HG03175 (cell line): Measurements from ENCODE around the gene CACNA1G.

Experiments
- ATAC-seq: cut with Tn5 transposase; IDR thresholded peaks from one replicate; pipeline ENCODE4 v1.9.1; 2021; ENCODE audit warnings: mild to moderate bottlenecking, moderate library complexity; ENCODE audit not compliant: unreplicated experiment

The CACNA1G gene

DNA sequence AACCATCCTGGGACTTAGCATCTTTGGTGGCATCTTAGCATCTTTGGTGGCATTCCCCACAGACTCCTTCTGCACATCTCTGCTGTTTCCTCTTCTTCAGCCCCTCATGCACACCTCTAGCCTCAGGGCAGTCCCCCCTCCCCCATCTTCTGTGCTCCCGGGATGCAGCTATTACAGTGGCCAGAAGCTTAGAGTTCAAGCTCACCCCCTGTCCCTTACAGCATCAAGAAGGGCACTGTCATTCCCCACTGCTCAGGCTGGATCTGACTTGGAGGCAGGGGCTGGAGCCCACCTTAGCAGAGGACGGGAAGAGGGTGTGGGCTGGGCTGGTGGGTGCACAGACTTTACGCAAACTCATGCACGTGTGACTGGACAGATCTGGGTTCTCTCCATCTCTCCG, 27.3 kb upstream of the CACNA1G start:
- ATAC-seq, result no peak

DNA sequence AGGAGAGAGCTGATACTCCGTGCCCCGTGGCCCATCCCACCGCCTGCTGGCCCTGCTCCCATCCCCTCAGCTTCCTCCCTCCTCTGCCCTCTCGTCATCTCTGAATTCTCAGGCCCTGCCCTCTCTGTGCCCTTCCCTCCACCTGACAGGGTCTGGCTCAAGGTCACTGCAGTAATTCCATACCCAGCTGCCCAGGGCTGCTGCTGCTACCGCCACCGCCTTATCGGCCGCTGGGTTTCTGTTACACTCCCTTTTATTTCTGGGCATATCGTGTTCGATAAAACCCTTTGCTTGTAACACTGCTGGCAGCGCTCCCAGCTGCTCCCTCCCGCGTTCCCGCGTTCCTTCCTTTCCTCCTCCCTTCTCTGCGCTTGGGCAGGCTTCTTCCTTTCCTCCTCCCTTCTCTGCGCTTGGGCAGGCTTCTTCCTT, 26.8 kb upstream of the CACNA1G start:
- ATAC-seq, result no peak

DNA sequence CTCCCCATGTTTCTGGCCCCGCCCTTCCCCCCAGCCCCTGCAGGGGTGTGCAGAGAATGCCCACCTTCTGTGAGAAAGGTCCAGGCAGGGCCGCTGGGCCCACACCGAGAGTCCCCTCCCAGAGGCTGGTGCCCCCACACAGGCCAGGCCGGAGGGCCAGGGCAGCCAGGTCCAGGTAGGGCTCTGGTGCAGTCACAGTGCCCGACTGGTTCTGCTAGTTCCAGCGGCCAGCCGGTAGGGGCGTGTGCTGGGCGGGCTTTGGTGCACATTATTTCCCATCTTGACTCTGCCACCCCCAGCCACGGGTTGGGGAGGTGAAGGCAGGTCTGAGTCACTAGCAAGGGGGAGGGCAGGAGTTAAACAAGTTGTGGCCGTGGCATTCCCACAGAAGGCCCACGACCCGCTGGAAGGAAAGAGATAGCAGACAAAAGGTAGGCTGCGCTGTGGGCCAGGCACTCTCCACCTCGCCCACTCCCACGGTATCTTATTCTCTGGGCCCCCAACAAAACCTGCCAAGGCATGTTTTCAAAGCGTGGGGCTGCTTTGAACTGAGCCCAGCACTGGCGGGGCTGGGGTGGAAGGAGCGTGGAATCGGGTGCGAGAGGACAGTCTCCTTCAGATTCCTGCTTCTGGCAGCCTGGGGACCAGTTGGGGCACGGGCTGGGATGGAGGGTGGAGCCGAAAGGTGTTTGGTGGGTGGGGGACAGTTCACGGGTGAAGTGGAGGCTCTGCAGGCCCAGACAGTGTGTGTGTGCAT, 26.1 kb upstream of the CACNA1G start:
- ATAC-seq, result no peak

DNA sequence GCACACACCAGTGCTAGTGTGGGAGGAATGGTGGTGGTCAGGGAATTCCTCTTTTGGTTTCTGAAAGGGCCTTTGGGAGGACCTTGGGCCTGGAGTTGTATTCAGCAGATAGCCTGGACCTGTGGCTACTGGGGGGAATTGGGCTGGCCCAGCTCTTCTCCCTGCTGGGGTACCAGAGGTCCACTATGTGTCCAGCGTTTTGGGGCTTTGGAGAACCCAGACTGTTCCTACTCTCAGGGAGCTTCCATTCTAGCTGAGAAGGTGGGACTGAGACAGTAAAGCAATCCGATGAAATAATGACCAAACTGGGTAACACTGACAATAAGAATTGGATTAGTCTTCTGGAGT, 25.6 kb upstream of the CACNA1G start:
- no peak for ATAC-seq

DNA sequence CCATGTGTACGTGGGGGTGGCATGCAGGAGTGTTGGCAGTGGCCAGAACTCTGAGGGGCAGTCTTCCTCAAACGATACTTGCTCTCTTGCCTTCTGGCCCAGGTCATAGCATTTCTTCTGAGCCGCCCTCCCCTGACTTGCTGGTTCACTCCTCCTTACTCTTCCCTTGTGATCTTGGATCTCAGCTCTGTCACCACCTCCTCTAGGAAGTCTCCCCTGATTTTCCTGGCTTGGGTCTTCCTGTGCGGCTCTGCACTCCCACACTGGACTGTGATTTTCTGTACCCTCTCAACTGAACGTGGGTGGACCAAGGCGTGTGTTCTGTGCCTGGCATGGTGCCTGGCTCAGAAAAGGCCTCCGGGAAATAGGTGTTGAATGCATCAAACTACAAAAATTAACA, 25.1 kb upstream of the CACNA1G start:
- ATAC-seq, result no peak

DNA sequence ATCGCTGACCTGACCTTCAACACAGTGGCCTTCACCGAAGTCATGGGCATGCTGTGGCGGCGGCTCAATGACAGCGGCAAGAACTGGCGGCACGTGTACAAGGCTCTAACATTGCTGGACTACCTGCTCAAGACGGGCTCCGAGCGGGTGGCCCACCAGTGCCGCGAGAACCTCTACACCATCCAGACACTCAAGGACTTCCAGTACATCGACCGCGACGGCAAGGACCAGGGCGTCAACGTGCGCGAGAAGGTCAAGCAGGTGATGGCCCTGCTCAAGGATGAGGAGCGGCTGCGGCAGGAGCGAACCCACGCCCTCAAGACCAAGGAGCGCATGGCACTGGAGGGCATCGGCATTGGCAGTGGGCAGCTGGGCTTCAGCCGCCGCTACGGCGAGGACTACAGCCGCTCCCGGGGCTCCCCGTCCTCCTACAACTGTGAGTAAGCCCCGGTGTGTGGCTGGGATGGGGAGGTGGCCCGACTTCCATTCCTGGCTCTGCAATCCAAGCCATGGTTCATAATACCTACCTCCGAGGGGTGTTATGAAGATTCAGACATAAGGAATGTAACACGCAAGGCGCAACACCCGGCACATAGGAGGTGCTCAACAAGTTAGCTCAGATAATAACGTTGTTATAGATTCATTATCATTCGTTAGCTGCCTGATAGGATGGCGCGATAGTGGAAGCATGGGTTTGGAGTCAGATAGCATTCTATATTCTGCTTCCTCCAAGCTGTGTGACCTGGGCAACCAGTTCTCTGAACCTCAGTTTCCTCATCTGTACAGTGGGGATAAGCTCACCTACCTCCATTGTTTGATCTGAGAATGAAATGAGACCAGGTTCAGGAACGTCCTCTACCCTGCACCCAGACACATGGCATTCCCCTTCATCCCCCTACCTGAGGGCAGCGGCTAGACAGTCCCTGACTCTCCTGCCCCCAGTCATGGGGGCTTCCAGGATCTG, 23.6 kb upstream of the CACNA1G start:
- ATAC-seq, result no peak

DNA sequence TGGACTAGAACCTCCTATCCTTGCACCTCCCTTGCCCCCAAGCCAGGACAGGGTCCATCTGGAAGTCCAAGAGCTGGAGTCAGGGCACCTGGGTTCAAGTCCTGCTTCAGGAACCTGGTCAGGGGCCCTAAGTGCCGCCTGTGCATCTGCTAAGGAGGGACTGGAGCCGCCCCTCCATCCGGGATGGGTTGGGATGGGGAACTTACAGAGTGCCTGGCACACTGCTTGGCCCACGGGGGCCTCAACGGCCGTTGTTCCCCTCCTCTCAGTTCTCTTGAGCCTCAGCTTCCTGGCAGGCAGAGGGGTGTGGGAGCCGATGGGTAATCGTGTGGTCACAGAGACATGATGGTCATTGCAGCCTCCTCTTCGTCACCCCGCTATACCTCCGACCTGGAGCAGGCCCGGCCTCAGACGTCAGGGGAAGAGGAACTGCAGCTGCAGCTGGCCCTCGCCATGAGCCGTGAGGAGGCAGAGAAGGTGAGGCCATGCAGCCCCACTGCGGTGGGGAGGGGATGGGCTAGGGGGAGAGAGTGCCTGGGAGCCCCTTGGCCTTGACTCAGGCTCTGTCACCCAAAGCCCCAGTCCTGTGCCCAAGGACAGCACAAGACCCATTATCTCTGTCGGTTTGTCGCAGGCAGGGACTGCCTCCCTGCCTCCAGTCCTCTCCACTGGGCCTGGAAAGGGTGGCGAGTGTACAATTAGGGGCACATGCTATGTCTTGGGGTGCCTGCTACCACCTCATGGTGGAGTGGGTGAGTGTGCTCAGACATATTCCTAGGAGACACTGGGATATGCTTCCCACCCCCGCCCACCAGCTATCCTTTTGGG, 22.6 kb upstream of the CACNA1G start:
- no peak for ATAC-seq

DNA sequence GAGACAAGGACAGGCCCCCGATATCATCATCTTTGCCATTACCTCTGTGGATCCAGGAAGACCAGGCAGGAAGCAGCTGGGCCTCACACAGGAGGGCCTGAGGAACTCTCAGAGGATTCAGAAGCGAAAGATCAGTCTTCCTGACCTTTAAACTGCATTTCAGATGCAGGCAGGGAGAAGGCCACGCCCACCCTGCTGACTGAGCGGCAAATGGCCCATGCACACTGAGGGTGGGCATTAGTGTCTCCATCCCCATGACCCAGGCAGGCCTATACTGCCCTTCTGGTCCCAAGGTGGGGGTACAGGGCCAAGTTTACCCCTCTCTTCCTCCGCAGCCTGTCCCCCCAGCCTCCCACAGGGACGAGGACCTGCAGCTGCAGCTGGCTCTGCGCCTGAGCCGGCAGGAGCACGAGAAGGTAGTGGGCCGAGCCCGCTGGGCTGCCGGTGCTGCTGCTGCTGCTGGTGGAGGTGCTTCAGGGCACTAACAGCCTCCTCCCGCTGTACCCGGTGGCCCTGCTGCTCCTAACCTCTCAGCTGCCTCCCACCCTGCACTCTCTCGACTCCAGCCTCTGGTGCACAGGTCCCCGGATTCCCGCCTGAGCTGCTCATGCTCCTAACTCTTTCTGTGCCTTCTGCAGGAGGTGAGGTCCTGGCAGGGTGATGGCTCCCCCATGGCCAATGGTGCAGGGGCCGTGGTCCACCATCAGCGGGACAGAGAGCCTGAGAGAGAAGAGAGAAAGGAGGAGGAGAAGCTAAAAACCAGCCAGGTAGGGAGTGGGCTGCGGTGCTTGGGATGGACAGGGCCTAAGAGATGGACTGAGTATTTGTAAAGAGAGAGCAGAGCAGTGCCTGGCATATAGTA, 21.7 kb upstream of the CACNA1G start:
- ATAC-seq, result no peak

DNA sequence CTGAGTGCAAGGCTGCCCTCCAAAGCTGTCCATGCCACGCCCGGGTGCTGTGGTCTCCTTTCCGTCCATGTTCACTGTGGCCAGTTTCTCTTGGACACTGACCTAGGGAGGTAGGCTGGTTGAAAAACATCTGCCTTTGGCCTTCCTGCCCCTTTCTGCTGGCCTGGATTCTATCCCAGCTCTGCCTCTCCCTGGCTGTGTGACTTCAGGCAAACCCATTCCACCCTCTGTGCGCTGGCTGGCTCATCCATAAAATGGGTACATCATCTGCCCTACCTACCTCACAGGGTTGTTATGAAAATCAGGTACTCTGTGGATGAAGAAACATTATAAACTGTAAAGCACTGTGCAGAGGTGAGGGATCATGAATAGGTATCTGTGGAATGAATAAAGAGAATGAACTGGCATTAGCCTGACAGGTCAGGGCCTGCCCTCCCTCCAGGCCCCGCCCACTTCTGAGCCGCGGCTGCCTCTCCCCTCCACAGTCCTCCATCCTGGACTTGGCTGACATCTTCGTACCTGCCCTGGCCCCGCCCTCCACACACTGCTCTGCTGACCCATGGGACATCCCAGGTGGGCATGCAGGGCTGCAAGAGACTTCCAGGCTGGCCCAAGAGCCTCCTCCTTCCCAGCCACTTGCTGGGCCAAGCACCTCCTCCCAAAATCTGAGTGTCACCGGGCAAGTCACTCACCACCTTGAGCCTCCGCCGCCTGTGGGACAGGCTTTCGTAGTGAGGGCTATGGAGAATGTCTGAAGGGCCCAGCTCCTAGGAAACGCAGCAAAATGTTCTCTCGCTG, 20.6 kb upstream of the CACNA1G start:
- no peak for ATAC-seq

DNA sequence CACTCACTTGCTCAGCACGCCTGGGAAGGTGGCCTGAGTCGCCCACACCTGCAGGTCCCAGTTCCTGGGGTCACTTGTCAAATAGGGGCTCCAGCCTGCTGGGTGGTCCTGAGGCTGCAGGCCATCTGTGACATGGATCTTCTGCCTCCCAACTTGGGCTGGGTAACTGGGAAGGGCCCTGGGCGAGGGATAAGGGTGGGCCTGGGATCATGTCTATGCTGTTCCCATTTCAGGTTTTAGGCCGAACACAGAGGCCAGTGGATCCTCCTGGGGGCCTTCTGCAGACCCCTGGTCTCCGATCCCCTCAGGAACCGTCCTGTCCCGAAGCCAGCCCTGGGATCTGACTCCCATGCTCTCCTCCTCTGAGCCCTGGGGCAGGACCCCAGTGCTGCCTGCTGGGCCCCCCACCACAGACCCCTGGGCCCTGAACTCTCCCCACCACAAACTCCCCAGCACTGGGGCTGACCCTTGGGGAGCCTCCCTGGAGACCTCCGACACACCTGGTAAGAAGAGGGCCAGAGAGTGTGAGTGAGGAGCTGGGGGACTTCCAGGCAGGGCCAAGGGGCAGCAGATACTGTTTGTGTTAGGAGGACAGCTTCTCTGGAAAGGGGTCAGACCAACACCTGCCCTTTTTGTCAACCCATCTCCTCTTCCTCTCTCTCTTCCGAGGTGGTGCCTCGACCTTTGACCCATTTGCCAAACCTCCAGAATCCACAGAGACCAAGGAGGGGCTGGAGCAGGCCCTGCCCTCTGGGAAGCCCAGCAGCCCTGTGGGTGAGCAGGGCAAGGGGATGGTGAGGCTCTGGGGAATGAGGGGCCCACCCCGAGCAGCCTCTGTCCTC, 19.7 kb upstream of the CACNA1G start:
- no peak for ATAC-seq

DNA sequence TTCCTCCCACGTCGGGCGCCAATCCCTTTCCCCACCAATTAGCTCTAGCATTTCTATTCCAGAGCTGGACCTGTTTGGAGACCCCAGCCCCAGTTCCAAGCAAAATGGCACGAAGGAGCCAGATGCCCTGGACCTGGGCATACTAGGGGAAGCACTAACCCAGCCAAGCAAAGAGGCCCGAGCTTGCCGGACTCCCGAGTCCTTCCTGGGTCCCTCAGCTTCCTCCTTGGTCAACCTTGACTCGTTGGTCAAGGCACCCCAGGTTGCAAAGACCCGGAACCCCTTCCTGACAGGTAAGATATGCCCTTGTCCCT, 19.2 kb upstream of the CACNA1G start:
- ATAC-seq, result no peak

DNA sequence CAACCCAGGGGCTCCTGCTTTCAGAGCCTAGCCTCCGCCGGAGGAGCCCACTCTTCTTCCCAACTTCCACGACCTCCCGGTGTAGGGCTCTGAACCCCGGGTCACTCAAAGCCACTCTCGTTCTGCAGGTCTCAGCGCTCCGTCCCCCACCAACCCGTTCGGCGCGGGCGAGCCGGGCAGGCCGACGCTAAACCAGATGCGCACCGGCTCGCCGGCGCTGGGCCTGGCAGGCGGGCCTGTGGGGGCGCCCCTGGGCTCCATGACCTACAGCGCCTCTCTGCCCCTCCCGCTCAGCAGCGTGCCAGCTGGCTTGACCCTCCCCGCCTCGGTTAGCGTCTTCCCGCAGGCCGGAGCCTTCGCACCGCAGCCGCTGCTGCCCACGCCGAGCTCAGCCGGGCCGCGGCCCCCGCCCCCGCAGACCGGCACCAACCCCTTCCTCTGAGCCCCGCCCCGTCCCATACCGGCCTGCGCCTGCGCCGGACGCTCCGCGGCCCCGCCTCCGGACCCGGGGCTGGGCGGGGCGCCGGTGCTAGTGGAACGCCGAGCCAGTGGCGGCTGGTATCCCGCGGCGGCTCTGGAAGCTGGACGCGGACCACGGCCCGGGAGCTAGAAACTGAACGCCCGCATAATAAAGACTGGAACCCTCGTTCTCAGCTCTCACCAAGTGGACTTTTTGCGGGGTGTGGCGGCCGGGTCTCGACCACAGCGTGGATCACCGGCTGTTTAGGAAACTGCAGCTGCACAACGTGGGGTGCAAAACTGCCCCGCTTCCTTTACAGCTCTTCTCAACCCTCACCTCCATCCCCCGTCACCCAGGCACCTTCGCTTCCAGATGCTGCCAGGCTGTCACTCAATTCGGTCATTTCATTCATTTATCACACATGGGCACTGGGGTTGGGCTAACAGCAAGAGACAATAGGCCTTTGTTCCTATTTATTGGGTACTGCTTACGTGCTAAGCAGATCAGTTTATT, 18.5 kb upstream of the CACNA1G start:
- peak; percentile 77 for ATAC-seq

DNA sequence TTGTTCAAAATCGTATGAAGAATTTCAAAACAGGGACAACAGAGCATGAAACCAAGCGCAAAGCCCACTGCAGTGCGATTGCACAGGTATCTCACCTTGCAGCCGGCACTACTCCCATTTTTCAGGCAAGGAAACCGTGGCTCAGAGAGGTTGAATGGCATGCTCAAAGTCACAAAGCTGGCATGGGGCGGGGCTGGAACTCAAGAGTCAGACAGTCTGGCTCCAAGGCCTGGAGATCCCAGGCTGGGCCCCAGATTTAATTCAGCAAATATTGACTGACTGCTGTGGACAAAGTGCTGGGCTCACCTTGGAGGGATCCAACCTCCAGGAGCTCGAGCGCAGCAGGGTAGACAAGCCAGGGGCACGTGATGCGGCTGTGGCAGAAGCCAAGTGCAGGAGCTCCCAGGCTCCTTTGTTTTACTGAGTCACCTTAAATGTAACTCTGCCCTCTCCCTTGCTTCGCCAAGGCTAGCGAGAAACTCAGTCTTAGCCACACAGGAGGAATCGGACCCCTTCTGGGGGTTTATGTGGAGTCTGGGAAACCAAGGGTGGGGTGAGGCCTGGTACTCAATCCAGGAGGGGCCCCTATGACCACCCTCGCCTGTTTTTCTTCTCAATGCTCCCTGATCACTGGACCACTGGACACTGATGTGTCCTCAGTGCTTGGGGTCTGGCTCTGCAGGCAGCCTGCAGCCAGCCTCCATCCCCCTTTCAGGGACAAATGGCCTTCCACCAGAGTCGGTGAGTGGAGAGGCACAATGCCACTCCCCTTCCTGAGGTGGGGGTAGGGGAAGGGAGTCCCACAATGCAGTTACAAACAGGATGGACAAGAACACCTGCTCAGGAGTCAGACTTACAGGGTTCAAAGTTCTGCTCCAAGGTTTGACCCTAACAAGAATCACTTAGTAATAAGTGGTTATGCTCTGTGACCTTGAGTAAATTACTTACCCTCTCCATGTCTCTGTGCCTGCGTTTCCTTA, 17.4 kb upstream of the CACNA1G start:
- ATAC-seq, result no peak

DNA sequence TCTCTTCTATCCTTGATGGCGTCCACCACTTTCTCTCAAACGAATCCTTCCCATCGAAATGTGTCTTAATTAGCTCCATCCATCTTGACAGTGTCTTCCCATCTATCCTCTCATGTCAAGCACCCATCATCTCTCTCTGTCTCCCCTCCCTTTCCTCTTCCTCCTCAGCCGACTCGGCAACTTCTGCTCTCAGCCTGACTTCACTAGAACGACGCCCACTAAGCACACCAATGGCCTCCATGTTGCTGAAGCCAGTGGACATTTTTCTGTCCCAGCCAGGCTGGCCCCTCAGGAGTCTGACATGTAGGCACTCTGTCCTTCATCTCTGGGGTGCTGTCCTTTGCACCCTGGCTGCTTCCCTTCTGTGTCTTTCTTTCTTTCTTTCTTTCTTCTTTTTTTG, 16.0 kb upstream of the CACNA1G start:
- ATAC-seq, result no peak

DNA sequence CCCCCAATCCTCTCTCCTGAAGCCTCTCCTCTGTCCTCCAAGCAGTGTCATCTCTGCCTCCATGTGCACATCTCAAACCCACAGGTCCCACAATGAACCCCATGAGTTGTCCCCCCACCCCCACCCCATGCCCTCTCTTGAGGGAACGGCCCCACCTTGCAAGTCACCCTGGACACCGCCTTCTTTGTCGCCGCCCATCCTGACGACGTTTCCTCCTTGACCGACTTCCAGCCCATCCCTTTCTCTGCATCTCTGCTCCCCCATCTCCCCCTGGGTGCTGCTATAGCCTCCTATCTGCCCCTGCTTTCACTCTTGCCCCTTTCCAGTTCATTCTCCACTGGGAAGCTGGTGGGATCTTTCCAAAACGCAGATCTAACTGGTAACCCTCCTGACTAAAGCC, 15.2 kb upstream of the CACNA1G start:
- no peak for ATAC-seq

DNA sequence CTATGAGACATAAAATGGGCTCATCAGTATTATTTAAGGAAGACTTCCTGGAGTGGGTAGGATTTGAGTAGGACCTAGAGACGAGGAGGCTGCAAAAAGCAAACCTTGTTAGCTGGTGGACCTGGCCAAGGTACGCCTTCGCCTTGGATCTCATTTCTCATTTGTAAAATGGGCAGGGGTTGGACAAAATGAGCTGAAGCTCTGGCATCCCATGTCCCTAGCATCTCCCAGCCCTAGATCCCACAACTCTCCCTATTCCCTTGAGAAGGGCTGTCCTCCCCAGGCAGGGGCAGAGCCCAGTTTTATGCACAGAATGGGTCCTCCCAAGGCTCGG, 13.8 kb upstream of the CACNA1G start:
- no peak for ATAC-seq
